Endothelial cell of umbilical vein (primary cell): ENCODE data around the gene ALK.

Experiments
- CTCF ChIP-seq, 2 donors: IDR thresholded peaks; 1 replicate in 1 of 2; 2 replicates in 1 of 2; pipeline ENCODE4 v1.5.1; 2011; ENCODE audit warnings: low read length in 2 of 2, mild to moderate bottlenecking in 2 of 2, moderate library complexity in 2 of 2, control low read depth in 1 of 2, inconsistent platforms in 1 of 2, low read depth in 1 of 2; ENCODE audit not compliant: insufficient read depth in 1 of 2; ENCODE audit errors: extremely low read depth in 1 of 2
- EZH2 ChIP-seq: IDR thresholded peaks from 2 replicates; pipeline ENCODE4 v1.6.1; 2012; ENCODE audit warnings: borderline replicate concordance, low read depth, mild to moderate bottlenecking, moderate library complexity, low read length, inconsistent platforms; ENCODE audit not compliant: severe bottlenecking
- FOS ChIP-seq: IDR thresholded peaks from 2 replicates; pipeline ENCODE4 v1.6.1; 2011; ENCODE audit warnings: mild to moderate bottlenecking, low read length, moderate library complexity, borderline replicate concordance; ENCODE audit not compliant: insufficient read depth
- GATA2 ChIP-seq: IDR thresholded peaks from 2 replicates; pipeline ENCODE4 v1.7.0; 2011; ENCODE audit warnings: low read depth, mild to moderate bottlenecking, moderate library complexity, mixed read lengths, low read length; ENCODE audit not compliant: insufficient read length, insufficient read depth
- JUN ChIP-seq: IDR thresholded peaks from 2 replicates; pipeline ENCODE4 v1.6.1; 2011; ENCODE audit warnings: borderline replicate concordance, low read depth; ENCODE audit not compliant: insufficient read length, insufficient read depth
- MAX ChIP-seq: IDR thresholded peaks from 2 replicates; pipeline ENCODE4 v1.6.1; 2011; ENCODE audit not compliant: insufficient read depth, insufficient read length
- MYC ChIP-seq: IDR thresholded peaks from one replicate; pipeline ENCODE4 v1.6.1; 2011; ENCODE audit warnings: mild to moderate bottlenecking, low read depth, low read length
- POLR2A ChIP-seq: IDR thresholded peaks from 2 replicates; pipeline ENCODE4 v1.6.1; 2012; ENCODE audit warnings: low read depth, mild to moderate bottlenecking, control low read depth, low read length
- POLR2AphosphoS5 ChIP-seq: IDR thresholded peaks from 2 replicates; pipeline ENCODE4 v1.6.1; 2012; ENCODE audit warnings: low read depth, mild to moderate bottlenecking, control low read depth, low read length, moderate library complexity; ENCODE audit not compliant: insufficient read depth

DNA sequence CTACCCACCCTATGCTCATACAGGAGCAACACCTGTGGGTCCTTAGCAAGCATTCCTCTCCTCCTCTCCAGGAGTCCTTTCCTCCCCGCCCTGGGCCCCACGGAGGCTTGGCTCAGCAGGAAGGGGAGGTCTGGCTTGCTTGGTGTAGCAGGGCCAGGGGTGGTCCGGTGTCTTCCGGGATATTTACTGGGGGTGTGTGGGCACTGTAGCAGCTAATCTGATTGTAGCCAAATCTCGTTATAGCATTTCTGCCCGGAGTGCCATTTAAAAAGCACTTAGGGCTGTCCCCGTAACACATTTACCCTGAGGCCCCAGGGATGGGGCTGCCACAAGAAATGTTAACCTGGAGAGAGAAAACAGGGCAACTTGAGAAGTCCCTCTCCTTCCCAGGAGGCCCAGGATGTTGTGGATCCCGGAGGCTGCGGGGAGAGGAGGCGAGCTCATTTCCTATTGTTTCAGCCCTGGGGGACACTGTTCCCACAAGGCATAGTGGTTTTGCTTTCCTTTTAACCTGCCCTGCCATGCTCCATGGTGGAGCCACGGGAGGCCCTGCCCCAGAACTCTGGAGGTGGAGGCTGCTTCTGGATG lies 671.6 kb downstream of the ALK start:
- TF ChIP-seq CTCF (IDR thresholded peaks at IDR 0.05; ENCODE audit: extremely low read depth in 1 of 2, insufficient read depth in 1 of 2, low read depth in 1 of 2, low read length in 2 of 2) (no peak), POLR2A (no peak), MAX (no peak), POLR2AphosphoS5 (no peak), MYC (no peak), EZH2 (no peak), JUN (no peak), FOS (no peak), GATA2 (no peak)
